Measurements from ENCODE around the gene OXA1L.

DNA sequence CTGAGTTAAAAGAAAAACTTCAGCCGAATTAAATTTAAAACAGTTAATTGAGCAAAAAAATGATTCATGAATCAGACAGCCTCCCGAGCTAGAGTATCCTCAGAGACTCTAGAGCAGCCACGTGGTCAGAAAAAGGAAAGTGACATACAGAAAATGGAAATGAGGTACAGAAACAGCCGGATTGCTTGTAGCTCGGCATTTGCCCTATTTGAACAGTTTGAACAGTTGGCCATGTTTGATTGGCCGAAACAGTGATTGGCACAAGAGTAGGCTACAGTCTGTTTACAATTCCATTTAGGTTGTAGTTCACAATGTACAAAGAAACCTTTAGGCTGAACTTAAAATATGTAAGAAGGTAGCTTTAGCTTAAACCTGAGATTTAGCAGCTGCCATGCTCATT, 12.9 kb upstream of the OXA1L start:
- TF ChIP-seq ZFX (IDR thresholded peaks at IDR 0.05), result no peak
- TF ChIP-seq, protein P1, sequence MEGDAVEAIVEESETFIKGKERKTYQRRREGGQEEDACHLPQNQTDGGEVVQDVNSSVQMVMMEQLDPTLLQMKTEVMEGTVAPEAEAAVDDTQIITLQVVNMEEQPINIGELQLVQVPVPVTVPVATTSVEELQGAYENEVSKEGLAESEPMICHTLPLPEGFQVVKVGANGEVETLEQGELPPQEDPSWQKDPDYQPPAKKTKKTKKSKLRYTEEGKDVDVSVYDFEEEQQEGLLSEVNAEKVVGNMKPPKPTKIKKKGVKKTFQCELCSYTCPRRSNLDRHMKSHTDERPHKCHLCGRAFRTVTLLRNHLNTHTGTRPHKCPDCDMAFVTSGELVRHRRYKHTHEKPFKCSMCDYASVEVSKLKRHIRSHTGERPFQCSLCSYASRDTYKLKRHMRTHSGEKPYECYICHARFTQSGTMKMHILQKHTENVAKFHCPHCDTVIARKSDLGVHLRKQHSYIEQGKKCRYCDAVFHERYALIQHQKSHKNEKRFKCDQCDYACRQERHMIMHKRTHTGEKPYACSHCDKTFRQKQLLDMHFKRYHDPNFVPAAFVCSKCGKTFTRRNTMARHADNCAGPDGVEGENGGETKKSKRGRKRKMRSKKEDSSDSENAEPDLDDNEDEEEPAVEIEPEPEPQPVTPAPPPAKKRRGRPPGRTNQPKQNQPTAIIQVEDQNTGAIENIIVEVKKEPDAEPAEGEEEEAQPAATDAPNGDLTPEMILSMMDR (conservative IDR thresholded peaks at IDR 0.05), result no peak
